Suppressor macrophage treated with lipopolysaccharide for 1 hour (primary cell): ENCODE data around the gene TTC27.
"Not testable (repeated sequence)": the region's sequence is repeated elsewhere in the genome, so short reads cannot be mapped to it uniquely, and the experiment has no call there.

Experiments used
- DNase-seq, 3 donors: peaks; one replicate each; pipeline ENCODE4 v3.0.0-alpha.2; 2020 to 2022

Gene TTC27

GRCh38 chr2:32812316-32812715 is 184.5 kb downstream of the TTC27 start:
- DNase-seq: no peak

GRCh38 chr2:32820088-32820487 is 192.2 kb downstream of the TTC27 start:
- DNase-seq: no peak

- no peak for DNase-seq
These were observed 192.9 kb downstream of the TTC27 start for GRCh38 chr2:32820701-32821100.

- DNase-seq: no peak
These were observed 196.4 kb downstream of the TTC27 start for GRCh38 chr2:32824070-32824809.

GRCh38 chr2:32825291-32825712 is 197.5 kb downstream of the TTC27 start:
- peak in 2 of 3 donors; percentile 9 to 18 for DNase-seq

- DNase-seq: no peak
These were observed 202.3 kb downstream of the TTC27 start for GRCh38 chr2:32830196-32830595.

- DNase-seq: no peak
These were observed 205.0 kb downstream of the TTC27 start for GRCh38 chr2:32832821-32833220.

GRCh38 chr2:32833709-32834108 is 205.9 kb downstream of the TTC27 start:
- DNase-seq: no peak

GRCh38 chr2:32835148-32835547 is 207.3 kb downstream of the TTC27 start:
- DNase-seq: peak in 1 of 3 donors; percentile 13

- no peak for DNase-seq
These were observed 209.1 kb downstream of the TTC27 start for GRCh38 chr2:32836933-32837332.

- peak in 2 of 3 donors; percentile 5 to 16 for DNase-seq
These were observed 210.6 kb downstream of the TTC27 start for GRCh38 chr2:32838418-32838817.

- DNase-seq: no peak
These were observed 211.1 kb downstream of the TTC27 start for GRCh38 chr2:32838949-32839348.

GRCh38 chr2:32841931-32842898 is 214.4 kb downstream of the TTC27 start:
- DNase-seq: no peak

- no peak for DNase-seq
These were observed 215.8 kb downstream of the TTC27 start for GRCh38 chr2:32843699-32844098.

GRCh38 chr2:32844253-32844652 is 216.4 kb downstream of the TTC27 start:
- no peak for DNase-seq

GRCh38 chr2:32846274-32846673 is 218.4 kb downstream of the TTC27 start:
- not testable (repeated sequence) for DNase-seq

GRCh38 chr2:32847734-32848133 is 219.9 kb downstream of the TTC27 start:
- no peak for DNase-seq

- DNase-seq: no peak
These were observed 221.8 kb downstream of the TTC27 start for GRCh38 chr2:32849456-32850194.

- no peak for DNase-seq
These were observed 224.1 kb downstream of the TTC27 start for GRCh38 chr2:32851777-32852439.

GRCh38 chr2:32852856-32853255 is 225.0 kb downstream of the TTC27 start:
- no peak for DNase-seq

GRCh38 chr2:32856891-32857290 is 229.0 kb downstream of the TTC27 start:
- no peak for DNase-seq

- no peak for DNase-seq
These were observed 230.9 kb downstream of the TTC27 start for GRCh38 chr2:32858713-32859112.

- no peak for DNase-seq
These were observed 232.5 kb downstream of the TTC27 start for GRCh38 chr2:32860385-32860784.
